MM.1S (cell line): ENCODE results near the gene ZFPL1.
A peak's percentile ranks its signal among the peaks of the same experiment; 100 is the strongest.

Experiments used
- DNase-seq: peaks from one replicate; pipeline ENCODE4 v3.0.0-alpha.2; 2015
- H2AFZ ChIP-seq: fragments of 300-600 bp; sonication (generic); 2 replicates; pipeline ENCODE4 v1.6.0; 2016; ENCODE audit warnings: antibody characterized with exemption, low read length
- H3F3A ChIP-seq: fragments of 300-600 bp; sonication (generic); 2 replicates; pipeline ENCODE4 v1.6.1; 2016; ENCODE audit warnings: mild to moderate bottlenecking, antibody characterized with exemption, low read length, moderate library complexity, mixed read lengths; ENCODE audit not compliant: insufficient read depth
- H3K27ac ChIP-seq: fragments of 300-600 bp; sonication (generic); 2 replicates; pipeline ENCODE4 v1.5.1; 2016; ENCODE audit warnings: mild to moderate bottlenecking, low read length
- H3K27me3 ChIP-seq: fragments of 300-600 bp; sonication (generic); replicated peaks from 2 replicates; pipeline ENCODE4 v1.6.0; 2016; ENCODE audit warnings: low read length; ENCODE audit not compliant: insufficient read depth
- H3K36me3 ChIP-seq: fragments of 300-600 bp; sonication (generic); replicated peaks from 2 replicates; pipeline ENCODE4 v1.6.1; 2016; ENCODE audit warnings: mild to moderate bottlenecking, low read length, mixed read lengths; ENCODE audit not compliant: insufficient read depth
- H3K4me1 ChIP-seq: fragments of 300-600 bp; sonication (generic); 2 replicates; pipeline ENCODE4 v1.6.1; 2016; ENCODE audit warnings: low read length, mixed read lengths
- H3K4me2 ChIP-seq: fragments of 300-600 bp; sonication (generic); 2 replicates; pipeline ENCODE4 v1.6.0; 2016; ENCODE audit warnings: low read depth, low read length
- H3K4me3 ChIP-seq: fragments of 300-600 bp; sonication (generic); 2 replicates; pipeline ENCODE4 v1.5.1; 2016; ENCODE audit warnings: low read length, mixed read lengths
- H3K79me2 ChIP-seq: fragments of 300-600 bp; sonication (generic); 2 replicates; pipeline ENCODE4 v1.6.1; 2016; ENCODE audit warnings: mixed run types, low read length, mixed read lengths
- H3K9ac ChIP-seq: fragments of 300-600 bp; sonication (generic); 2 replicates; pipeline ENCODE4 v1.6.1; 2016; ENCODE audit warnings: low read length, mixed read lengths
- H3K9me2 ChIP-seq: fragments of 300-600 bp; sonication (generic); replicated peaks from 2 replicates; pipeline ENCODE4 v1.6.1; 2016; ENCODE audit warnings: mild to moderate bottlenecking, low read length, mixed read lengths; ENCODE audit not compliant: insufficient read depth
- H3K9me3 ChIP-seq: fragments of 300-600 bp; sonication (generic); replicated peaks from 2 replicates; pipeline ENCODE4 v1.6.1; 2016; ENCODE audit warnings: mild to moderate bottlenecking, low read length, mixed read lengths; ENCODE audit not compliant: insufficient read depth
- H4K20me1 ChIP-seq: fragments of 300-600 bp; sonication (generic); 2 replicates; pipeline ENCODE4 v1.6.1; 2016; ENCODE audit warnings: mild to moderate bottlenecking, low read length, moderate library complexity, mixed read lengths; ENCODE audit not compliant: insufficient read depth
- EZH2 ChIP-seq: fragments of 300-600 bp; sonication (generic); optimal IDR thresholded peaks from 2 replicates; pipeline ENCODE3; 2017; ENCODE audit warnings: low read depth, mild to moderate bottlenecking, antibody characterized with exemption, low read length, mixed read lengths
- EZH2phosphoT487 ChIP-seq: fragments of 300-600 bp; sonication (generic); IDR thresholded peaks from 2 replicates; pipeline ENCODE4 v1.6.1; 2018; ENCODE audit warnings: antibody characterized with exemption, low read length
- TF ChIP-seq, protein P1 (sequence below): fragments of 300-600 bp; sonication (generic); IDR thresholded peaks from 2 replicates; pipeline ENCODE4 v1.5.1; 2016; ENCODE audit warnings: antibody characterized with exemption, low read length, mixed read lengths

Gene ZFPL1

DNA sequence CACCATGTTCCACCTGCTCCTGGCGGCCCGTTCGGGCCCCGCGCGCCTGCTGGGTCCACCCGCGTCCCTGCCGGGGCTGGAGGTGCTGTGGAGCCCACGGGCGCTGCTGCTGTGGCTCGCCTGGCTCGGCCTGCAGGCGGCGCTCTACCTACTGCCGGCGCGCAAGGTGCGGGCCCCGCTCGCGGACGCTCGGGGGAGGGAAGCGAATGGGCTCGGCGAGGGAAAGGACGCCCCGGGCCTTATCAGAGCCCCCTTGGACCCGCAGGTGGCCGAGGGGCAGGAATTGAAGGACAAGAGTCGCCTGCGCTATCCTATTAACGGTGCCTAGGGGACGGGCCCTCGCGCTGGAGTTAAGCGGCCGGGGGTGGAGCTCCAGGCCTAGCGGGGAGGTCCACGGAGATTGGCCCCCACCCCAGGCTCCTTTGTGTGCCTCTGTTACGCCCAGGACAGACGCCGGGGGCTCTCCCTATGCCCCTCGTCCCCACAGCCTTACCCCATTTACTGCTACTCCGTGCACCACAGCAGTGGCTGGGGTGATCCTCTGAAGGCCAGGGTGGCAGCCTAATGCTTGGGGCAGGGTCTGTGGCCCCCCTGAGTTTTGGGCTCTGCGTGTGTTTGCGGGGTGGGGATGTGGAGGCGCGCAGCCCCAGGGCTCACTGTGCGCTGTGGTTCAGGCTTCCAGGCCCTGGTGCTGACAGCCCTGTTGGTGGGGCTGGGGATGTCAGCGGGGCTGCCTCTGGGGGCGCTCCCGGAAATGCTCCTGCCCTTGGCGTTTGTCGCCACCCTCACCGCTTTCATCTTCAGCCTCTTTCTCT is 28.7 kb downstream of the ZFPL1 start:
- H3K9me3 ChIP-seq = no peaks in the 10 kb centered on the region
- H4K20me1 ChIP-seq = no peaks in the 10 kb centered on the region
- H3K27me3 ChIP-seq = no peaks in the 10 kb centered on the region
- H3K4me1 ChIP-seq = peaks cover 27% of the 10 kb centered on the region
- no peaks in the 10 kb centered on the region for H3K9me2 ChIP-seq
- H3K27ac ChIP-seq = peak overlapping the region; percentile 27; the same call in 1 of the 2 replicates
- TF ChIP-seq, protein P1, sequence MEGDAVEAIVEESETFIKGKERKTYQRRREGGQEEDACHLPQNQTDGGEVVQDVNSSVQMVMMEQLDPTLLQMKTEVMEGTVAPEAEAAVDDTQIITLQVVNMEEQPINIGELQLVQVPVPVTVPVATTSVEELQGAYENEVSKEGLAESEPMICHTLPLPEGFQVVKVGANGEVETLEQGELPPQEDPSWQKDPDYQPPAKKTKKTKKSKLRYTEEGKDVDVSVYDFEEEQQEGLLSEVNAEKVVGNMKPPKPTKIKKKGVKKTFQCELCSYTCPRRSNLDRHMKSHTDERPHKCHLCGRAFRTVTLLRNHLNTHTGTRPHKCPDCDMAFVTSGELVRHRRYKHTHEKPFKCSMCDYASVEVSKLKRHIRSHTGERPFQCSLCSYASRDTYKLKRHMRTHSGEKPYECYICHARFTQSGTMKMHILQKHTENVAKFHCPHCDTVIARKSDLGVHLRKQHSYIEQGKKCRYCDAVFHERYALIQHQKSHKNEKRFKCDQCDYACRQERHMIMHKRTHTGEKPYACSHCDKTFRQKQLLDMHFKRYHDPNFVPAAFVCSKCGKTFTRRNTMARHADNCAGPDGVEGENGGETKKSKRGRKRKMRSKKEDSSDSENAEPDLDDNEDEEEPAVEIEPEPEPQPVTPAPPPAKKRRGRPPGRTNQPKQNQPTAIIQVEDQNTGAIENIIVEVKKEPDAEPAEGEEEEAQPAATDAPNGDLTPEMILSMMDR = peak; percentile 92
- no peak for TF ChIP-seq EZH2
- peak overlapping the region; percentile 57 for H3K4me3 ChIP-seq
- H3K9ac ChIP-seq = peak overlapping the region; percentile 57; the same call in 1 of the 2 replicates
- H2AFZ ChIP-seq = peak overlapping the region; percentile 54
- no peaks in the 10 kb centered on the region for H3K36me3 ChIP-seq
- peak overlapping the region; percentile 85 for H3K4me2 ChIP-seq
- peaks cover 22% of the 10 kb centered on the region for H3K79me2 ChIP-seq
- DNase-seq = peak; percentile 59
- peaks cover 23% of the 10 kb centered on the region for H3F3A ChIP-seq

DNA sequence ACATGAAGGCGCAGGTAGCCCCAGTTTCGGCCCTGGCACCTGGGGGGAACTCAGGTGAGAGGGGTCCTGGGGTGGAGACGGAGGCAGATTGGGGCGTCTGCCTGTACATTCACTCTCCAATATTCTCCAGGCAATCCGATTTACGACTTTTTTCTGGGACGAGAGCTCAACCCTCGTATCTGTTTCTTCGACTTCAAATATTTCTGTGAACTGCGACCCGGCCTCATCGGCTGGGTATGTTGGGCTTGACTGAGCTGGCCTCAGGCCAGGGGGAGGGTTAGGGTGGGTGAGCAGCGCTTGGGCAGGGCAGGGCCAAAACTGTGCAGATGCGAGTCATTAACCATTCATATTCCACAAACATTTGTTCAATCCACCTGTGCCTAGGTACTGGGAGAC is 29.3 kb downstream of the ZFPL1 start:
- Histone ChIP-seq H2AFZ (0 out of 2 replicates have a peak overlapping the region, but pooled peaks have one; percentile 54), H3K9me3 (no peaks in the 10 kb centered on the region), H3K27ac (no peak overlapping the region), H3K79me2 (peaks cover 22% of the 10 kb centered on the region), H3K9me2 (no peaks in the 10 kb centered on the region), H3F3A (peaks cover 29% of the 10 kb centered on the region), H3K4me3 (peak overlapping the region; percentile 57), H3K9ac (peak overlapping the region; percentile 57; the same call in 1 of the 2 replicates), H3K4me2 (peak overlapping the region; percentile 85; the same call in 1 of the 2 replicates), H4K20me1 (no peaks in the 10 kb centered on the region), H3K36me3 (no peaks in the 10 kb centered on the region; the same call in 1 of the 2 replicates), H3K4me1 (peaks cover 27% of the 10 kb centered on the region), H3K27me3 (no peaks in the 10 kb centered on the region)
- TF ChIP-seq EZH2 (no peak), EZH2phosphoT487 (no peak)
- TF ChIP-seq, protein P1 = no peak
- no peak for DNase-seq

DNA sequence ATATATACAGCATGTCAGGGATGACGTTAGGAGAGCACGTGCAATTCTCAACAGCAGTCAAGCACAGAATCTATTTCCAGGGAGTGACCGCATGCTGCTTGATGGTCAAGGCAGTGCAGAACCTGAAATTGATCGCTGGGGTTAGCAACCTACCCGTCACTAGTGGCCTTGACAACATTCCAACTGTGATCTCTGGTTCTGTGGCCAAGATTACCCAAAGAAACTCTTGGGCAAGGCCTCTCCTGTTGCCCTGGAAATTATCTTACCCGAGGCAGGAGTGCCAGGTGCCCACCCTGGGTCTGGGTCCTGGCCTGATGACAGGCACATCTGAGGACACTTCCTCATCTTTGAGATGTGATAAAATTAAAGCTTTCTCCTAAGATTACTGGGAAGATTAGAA is 29.8 kb downstream of the ZFPL1 start:
- H4K20me1 ChIP-seq = no peaks in the 10 kb centered on the region
- no peak overlapping the region for H3K4me2 ChIP-seq
- no peaks in the 10 kb centered on the region for H3K9me3 ChIP-seq
- no peak overlapping the region for H3K4me3 ChIP-seq
- no peak overlapping the region for H2AFZ ChIP-seq
- TF ChIP-seq, protein P1 = no peak
- no peak for TF ChIP-seq EZH2phosphoT487
- no peak for TF ChIP-seq EZH2
- H3K9ac ChIP-seq = no peak overlapping the region
- no peak for DNase-seq
- no peaks in the 10 kb centered on the region; the same call in 1 of the 2 replicates for H3K36me3 ChIP-seq
- H3F3A ChIP-seq = peaks cover 34% of the 10 kb centered on the region
- H3K4me1 ChIP-seq = peaks cover 27% of the 10 kb centered on the region
- no peaks in the 10 kb centered on the region for H3K9me2 ChIP-seq
- peaks cover 22% of the 10 kb centered on the region for H3K79me2 ChIP-seq
- no peaks in the 10 kb centered on the region for H3K27me3 ChIP-seq
- H3K27ac ChIP-seq = no peak overlapping the region
